A673 (cell line): ENCODE results near the gene CCDC197.

Experiments used
- EZH2 ChIP-seq: fragments of 200-600 bp; sonication (generic); IDR thresholded peaks from 2 replicates; pipeline ENCODE4 v1.6.1; 2017; ENCODE audit warnings: borderline replicate concordance, low read depth, mild to moderate bottlenecking, mixed read lengths, antibody characterized with exemption, low read length; ENCODE audit not compliant: poor library complexity, severe bottlenecking
- TF ChIP-seq, protein P1 (sequence below): fragments of 300-800, 200-600 bp; sonication (generic); conservative IDR thresholded peaks from 2 replicates; pipeline ENCODE4 v1.5.1; 2017; ENCODE audit warnings: low read depth, mild to moderate bottlenecking, antibody characterized with exemption, low read length, moderate library complexity, mixed read lengths

GRCh38 chr14:93955850-93956481 is 41.1 kb upstream of the CCDC197 start:
- TF ChIP-seq EZH2, result no peak
- TF ChIP-seq, protein P1, sequence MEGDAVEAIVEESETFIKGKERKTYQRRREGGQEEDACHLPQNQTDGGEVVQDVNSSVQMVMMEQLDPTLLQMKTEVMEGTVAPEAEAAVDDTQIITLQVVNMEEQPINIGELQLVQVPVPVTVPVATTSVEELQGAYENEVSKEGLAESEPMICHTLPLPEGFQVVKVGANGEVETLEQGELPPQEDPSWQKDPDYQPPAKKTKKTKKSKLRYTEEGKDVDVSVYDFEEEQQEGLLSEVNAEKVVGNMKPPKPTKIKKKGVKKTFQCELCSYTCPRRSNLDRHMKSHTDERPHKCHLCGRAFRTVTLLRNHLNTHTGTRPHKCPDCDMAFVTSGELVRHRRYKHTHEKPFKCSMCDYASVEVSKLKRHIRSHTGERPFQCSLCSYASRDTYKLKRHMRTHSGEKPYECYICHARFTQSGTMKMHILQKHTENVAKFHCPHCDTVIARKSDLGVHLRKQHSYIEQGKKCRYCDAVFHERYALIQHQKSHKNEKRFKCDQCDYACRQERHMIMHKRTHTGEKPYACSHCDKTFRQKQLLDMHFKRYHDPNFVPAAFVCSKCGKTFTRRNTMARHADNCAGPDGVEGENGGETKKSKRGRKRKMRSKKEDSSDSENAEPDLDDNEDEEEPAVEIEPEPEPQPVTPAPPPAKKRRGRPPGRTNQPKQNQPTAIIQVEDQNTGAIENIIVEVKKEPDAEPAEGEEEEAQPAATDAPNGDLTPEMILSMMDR, result no peak
